ENCODE data around the gene SPATA3.
"Not testable (repeated sequence)": the region's sequence is repeated elsewhere in the genome, so short reads cannot be mapped to it uniquely, and the experiment has no call there.

SPATA3 gene

GRCh38 chr2:231016566-231017230 lies 20.8 kb downstream of the SPATA3 start:
- H3K9ac ChIP-seq (ENCODE audit: low read length), result no peak overlapping the region
- H3K4me1 ChIP-seq (ENCODE audit: low read length), result no peaks in the 10 kb centered on the region
- no peaks in the 10 kb centered on the region for H3K36me3 ChIP-seq (replicated peaks; ENCODE audit: low read depth, low read length)
- H3K79me2 ChIP-seq (ENCODE audit: low read length), result no peaks in the 10 kb centered on the region
- no peak for TF ChIP-seq CTCF (IDR thresholded peaks at IDR 0.05; ENCODE audit: low read depth, low read length)
- TF ChIP-seq EZH2phosphoT487 (IDR thresholded peaks at IDR 0.05; ENCODE audit: low read depth), result no peak
- H3K4me3 ChIP-seq (ENCODE audit: low read length), result no peak overlapping the region
- H3K9me3 ChIP-seq (ENCODE audit: insufficient read depth, low read length), result no peaks in the 10 kb centered on the region
- H3K4me2 ChIP-seq (ENCODE audit: low read length), result no peak overlapping the region
- H2AFZ ChIP-seq (ENCODE audit: low read depth, low read length), result no peak overlapping the region
- H3K27me3 ChIP-seq (ENCODE audit: low read depth, low read length), result no peaks in the 10 kb centered on the region
- H4K20me1 ChIP-seq (ENCODE audit: insufficient read depth, low read length), result no peaks in the 10 kb centered on the region
- H3K27ac ChIP-seq (ENCODE audit: low read length), result no peak overlapping the region

DNA sequence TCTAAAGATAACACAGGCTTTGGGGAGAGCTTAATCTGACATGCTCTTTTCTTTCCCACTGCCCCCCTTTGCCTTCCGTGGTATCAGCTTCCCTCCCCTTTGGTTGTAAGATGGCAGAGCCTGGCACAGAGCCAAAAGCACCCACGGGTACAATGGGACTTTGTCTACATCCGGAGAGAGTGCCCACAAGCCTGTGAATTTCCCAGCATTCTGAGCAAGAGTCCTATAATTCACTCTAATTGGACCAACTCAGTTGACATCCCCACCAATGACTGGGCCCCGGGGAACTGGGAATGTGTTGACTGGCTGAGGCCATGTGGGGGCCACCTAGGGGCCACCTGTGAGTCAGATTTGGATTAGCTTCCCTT lies 21.3 kb downstream of the SPATA3 start:
- H3K4me1 ChIP-seq (ENCODE audit: low read length), result no peaks in the 10 kb centered on the region
- H3K9ac ChIP-seq (ENCODE audit: low read length), result no peak overlapping the region
- H3K4me3 ChIP-seq (ENCODE audit: low read length), result no peak overlapping the region
- H2AFZ ChIP-seq (ENCODE audit: low read depth, low read length), result no peak overlapping the region
- no peaks in the 10 kb centered on the region for H3K79me2 ChIP-seq (ENCODE audit: low read length)
- H3K27ac ChIP-seq (ENCODE audit: low read length), result no peak overlapping the region
- no peaks in the 10 kb centered on the region for H3K36me3 ChIP-seq (replicated peaks; ENCODE audit: low read depth, low read length)
- H3K27me3 ChIP-seq (ENCODE audit: low read depth, low read length), result no peaks in the 10 kb centered on the region
- no peaks in the 10 kb centered on the region for H3K9me3 ChIP-seq (ENCODE audit: insufficient read depth, low read length)
- H4K20me1 ChIP-seq (ENCODE audit: insufficient read depth, low read length), result no peaks in the 10 kb centered on the region
- H3K4me2 ChIP-seq (ENCODE audit: low read length), result no peak overlapping the region
- no peak for TF ChIP-seq EZH2phosphoT487 (IDR thresholded peaks at IDR 0.05; ENCODE audit: low read depth)
- no peak for TF ChIP-seq CTCF (IDR thresholded peaks at IDR 0.05; ENCODE audit: low read depth, low read length)

DNA sequence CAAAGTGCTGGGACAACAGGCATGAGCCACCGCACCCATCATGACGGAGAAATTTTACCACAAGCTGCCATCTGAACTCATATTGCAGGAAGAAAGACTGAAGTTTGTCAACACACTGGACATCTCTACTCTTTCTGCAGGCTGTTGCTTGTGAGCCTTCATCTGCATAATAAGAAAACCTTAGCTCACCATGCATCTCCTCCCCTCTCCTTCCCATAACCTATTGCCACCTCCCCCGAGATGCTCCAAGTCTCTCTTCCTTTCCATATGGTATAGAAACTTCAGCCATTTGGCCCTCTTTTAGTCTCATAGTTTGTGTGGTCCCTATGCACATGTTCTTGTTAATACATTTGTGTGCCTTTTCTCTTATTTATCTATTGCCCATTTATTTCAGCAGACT lies 22.3 kb downstream of the SPATA3 start:
- Histone ChIP-seq H3K27ac (ENCODE audit: low read length) (no peak overlapping the region), H3K4me3 (ENCODE audit: low read length) (no peak overlapping the region), H3K9me3 (ENCODE audit: insufficient read depth, low read length) (no peaks in the 10 kb centered on the region), H3K36me3 (replicated peaks; ENCODE audit: low read depth, low read length) (no peaks in the 10 kb centered on the region), H2AFZ (ENCODE audit: low read depth, low read length) (no peak overlapping the region), H3K27me3 (ENCODE audit: low read depth, low read length) (no peaks in the 10 kb centered on the region), H3K9ac (ENCODE audit: low read length) (no peak overlapping the region), H3K4me2 (ENCODE audit: low read length) (no peak overlapping the region), H3K79me2 (ENCODE audit: low read length) (no peaks in the 10 kb centered on the region), H3K4me1 (ENCODE audit: low read length) (no peaks in the 10 kb centered on the region), H4K20me1 (ENCODE audit: insufficient read depth, low read length) (no peaks in the 10 kb centered on the region)
- TF ChIP-seq CTCF (IDR thresholded peaks at IDR 0.05; ENCODE audit: low read depth, low read length) (no peak), EZH2phosphoT487 (IDR thresholded peaks at IDR 0.05; ENCODE audit: low read depth) (no peak)

DNA sequence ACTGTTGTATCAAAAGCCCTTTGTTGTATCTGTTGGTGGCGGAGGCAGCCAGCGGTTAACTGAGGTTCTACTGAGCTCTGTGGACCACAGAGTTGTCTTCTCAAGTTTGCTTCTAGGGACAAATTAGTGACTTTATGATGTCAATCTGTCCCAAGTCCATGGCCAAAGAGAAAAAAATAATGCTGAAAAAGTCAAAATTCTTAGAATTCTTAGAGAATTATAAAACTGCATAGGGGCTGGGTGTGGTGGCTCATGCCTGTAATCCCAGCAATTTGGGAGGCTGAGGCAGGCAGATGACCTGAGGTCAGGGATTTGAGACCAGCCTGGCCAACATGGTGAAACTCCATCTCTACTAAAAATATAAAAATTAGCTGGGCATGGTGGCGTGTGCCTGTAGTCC lies 29.1 kb downstream of the SPATA3 start:
- H3K4me3 ChIP-seq (ENCODE audit: low read length); H3K79me2 ChIP-seq (ENCODE audit: low read length); H3K27me3 ChIP-seq (ENCODE audit: low read depth, low read length); H3K27ac ChIP-seq (ENCODE audit: low read length); H2AFZ ChIP-seq (ENCODE audit: low read depth, low read length); H4K20me1 ChIP-seq (ENCODE audit: insufficient read depth, low read length); H3K9ac ChIP-seq (ENCODE audit: low read length); H3K4me2 ChIP-seq (ENCODE audit: low read length); H3K9me3 ChIP-seq (ENCODE audit: insufficient read depth, low read length); H3K36me3 ChIP-seq (replicated peaks; ENCODE audit: low read depth, low read length); H3K4me1 ChIP-seq (ENCODE audit: low read length): not testable (repeated sequence)
